ENCODE results near the gene SHH.
"Not testable (repeated sequence)": the region's sequence is repeated elsewhere in the genome, so short reads cannot be mapped to it uniquely, and the experiment has no call there.

The SHH gene

DNA sequence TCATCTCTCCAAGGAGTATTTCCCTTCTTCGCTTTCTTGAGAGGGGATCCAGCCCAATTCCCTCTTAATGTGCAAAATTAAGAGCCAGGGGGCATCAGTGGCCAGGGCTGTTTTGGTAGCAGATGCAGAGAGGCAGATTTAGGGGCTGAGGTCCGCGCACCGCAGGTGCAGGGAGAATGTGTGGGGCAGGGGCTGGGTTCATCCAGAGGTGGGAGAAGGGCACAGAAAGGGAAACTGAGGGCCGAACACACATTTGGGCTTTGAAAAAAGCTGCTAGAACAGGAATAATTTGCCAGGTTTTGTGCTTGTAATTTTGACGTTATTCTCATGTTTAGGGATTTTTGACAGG, 6.5 kb upstream of the SHH start:
- DNase-seq: no peak

DNA sequence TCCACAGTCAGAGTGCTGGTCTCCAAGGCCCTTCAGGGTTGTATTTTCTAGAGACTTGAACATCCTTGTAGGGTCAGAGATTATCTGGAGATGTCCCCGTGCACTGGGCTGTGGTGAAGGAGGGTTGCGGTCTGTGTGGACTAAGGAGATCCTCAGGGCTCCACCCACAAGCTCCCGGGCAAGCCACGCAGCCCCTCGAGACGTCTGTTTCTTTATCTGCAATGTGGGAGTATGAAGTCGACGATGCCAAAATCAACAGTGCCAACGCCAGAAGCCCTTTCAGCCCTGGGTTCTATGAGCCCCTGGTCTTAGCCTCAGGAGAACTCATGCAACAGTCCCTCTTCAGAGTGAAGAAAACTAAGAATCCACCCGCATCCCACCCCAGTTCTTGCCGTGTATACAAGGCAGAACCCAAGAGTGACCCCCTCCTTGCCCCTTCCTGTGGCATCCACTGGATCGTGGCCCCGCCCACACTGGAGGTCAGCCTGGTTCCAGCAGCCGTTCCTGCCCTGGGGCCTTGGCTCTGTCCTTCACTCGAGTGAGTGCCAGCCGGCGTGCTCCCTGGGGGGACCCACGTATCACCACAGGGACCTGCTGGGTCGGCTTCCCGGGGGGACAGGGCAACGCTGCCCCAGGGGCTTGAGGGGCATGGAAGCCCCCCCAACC, 6.0 kb upstream of the SHH start:
- DNase-seq: no peak

DNA sequence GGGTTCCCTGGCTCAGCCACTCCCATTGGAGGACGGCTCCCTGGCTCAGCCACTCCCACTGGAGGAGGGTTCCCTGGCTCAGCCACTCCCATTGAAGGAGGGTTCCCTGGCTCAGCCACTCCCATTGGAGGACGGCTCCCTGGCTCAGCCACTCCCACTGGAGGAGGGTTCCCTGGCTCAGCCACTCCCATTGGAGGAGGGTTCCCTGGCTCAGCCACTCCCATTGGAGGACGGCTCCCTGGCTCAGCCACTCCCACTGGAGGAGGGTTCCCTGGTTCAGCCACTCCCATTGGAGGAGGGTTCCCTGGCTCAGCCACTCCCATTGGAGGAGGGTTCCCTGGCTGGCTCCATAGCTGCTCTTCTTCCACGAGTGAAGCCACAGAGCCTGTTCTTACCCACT, 5.3 kb upstream of the SHH start:
- not testable (repeated sequence) for DNase-seq

DNA sequence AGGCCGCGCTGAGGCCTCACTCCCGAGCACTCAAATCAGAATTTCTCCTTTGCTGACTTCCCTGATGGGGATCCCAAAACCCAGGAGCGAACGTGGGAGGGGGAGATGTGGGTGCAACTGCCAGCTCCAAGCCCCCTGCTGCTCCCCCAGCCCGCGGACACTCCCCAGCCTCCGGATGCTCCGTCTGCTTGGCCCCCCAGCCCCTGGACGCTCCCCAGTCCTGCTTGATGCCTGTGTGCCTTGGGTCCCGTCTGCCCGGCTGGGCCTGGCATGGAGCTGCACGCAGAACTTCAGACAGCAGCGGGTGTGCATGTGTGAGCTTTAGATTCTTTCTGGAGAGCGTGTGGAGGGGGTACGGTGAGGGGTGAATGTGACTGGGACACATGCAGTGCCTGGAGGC, 4.7 kb upstream of the SHH start:
- DNase-seq: no peak

DNA sequence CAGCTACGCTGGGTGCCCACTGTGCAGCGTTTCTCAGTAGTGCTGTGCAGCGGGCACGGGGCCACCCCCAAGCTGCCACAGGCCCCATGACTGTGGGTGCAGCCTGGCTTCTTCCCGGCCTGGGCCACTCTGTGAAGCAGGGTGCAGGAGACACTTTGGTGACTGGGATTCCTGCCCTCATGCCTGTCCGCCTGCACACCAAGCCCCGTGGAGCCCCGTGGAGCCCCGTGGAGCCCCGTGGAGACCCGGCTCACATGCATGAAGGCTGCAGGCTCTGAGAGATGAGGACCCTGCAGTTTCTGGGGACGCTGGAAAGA, 3.9 kb upstream of the SHH start:
- no peak for DNase-seq

DNA sequence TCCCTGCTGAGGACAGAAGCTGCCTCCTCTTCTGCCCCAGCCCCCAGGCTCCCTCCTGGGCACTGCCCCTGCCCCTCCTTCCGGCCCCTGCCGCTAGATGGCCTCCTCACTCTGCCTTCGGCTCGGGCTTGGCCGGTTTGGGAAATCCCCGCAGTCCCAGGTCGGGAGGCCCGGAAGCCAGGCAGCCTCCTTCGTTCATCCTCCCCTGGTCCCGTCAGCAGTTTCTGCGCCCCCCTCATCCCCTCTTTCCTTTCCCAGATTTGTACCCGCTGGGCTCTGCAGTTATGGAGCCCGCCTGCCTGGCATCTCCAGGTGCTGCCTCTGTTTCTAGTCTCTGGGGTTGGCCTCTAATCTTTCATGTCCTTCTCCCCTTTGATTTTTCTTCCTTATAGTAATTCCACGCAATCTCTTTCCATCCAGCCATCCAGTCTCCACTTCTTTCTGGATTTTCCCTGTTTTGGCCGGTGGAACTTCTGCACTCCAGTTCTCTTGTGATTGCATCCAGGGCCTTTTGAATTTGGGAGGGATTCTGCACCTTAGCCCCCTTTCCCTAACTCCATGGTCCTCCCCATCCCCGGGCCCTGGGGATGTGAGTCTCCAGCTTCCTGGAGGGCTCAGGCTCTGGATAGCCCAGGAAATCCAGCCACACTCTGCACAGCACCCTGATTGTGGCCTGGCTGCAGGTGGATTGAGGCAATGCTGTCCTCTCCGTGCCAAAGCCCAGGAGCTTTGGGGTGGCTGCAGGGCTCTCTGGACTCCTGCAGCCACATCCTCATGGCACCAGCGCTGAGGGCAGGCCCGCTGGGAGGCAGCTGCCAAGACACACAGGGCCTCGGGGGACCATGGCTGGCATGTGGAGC, 3.3 kb upstream of the SHH start:
- DNase-seq: peak; percentile 69

DNA sequence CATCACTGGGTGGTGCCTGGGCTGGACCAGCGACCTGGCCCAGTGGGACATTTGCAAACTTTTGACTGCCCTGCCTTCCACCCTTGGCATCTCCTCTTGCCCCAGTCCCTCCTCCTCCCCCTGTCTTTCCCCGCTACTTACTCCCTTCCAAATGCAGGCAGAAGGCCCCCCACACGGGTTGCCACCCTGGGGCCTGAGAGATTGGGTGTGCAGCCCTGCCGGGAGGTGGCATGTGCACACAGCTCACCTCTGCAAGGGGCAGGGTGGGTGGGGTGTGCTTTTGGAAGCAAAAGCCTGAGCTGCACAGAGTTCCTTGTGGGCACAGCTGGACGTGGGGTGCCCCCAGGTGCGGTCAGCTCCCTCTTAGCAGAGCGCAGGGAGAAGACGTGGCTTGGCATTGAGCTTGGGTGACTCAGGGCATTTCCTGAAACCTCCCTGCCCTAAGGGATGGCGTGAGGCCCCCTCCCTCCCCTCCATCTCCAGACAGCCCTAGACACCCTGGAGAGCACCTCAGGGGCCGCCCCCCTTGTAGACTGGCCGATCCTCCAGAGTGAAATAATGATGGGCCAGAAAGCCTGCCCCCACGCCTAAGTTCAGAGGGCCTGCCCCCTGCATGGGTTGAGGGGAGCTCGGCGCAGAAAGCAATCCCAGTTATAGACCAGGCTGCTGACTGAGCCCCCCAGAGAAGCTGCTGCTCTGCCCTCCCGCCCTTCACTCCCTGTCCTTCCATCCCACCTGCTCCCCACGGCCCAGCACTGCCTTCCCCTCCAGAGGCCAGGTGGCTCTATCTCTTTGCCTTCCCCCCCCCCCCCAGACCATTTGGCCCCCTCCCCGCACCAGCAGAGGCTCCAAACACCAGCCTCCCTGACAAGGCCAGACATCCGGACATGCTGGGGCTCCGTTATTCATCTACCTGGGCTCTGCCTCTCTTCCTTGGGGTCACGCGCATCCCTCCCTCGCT, 2.3 kb upstream of the SHH start:
- no peak for DNase-seq

DNA sequence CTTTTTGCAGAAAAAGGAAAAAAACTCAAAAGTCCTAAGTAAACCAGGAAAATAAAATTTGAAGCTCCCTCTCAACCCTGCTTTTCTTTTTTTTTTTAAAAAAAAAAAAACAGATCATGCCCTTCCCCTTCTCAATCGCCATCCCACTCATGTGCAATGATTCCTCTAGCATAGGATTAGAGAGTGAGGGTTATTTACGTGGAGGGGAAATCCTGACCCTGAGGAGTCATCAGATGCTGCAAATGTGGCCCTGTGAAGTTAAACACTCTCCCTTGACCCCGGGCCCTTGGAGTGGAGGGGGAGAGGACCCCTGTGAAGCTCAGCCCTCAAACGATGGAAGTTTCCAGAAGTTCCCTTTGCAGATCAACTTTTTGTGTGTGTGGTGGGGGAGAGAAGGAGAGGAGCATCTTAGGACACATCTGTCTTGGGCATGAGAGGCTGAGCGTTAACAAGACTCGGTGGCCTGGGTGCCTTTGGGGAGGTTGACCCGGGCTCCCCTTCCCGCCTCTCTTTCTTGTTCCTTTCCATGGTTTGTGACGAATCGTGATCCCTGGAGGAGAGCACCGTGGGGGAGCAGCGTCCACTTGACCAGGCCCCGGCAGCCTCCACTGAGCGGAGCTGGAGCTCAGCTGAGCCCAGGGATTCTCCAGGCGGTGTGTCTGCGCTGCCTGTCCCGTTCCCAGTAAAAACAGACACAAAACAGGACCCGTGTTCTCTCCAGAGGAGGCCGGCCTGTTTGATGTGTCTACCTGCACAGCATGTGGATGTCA, 1.5 kb upstream of the SHH start:
- no peak for DNase-seq

DNA sequence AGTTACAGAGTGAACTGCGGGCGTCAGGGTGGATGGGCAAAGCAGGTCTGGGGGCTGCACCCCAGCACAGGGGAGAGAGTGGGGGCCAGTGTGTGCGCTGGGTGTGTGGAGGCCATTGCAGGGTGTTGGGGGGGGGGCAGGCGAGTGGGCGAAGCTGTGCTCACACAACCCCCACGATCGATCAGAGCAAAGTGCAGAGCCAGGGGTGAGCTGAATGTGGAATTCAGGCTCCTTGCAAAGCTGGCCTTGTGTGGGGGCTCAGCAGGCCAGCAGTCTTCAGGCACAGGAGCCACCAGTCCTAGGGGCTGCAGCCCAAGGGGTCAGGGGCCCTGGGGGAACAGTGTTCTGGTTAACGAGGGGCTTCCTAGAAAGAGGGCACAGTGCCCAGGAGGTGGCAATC, 862 bp upstream of the SHH start:
- DNase-seq: no peak

DNA sequence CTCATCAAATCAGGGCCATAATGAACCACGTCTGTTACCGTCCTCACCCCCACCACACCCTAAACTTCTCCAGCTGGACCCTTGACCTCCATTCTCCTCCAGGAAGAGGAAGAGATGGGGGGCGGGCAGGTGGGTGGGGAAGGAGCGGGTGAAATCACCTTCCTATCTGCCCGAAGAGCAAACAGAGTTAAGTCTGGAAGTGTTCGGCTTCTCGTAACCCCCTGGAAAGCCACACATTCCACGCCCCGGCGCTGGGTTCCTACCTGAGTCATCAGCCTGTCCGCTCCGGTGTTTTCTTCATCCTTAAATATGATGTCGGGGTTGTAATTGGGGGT, 736 bp downstream of the SHH start:
- DNase-seq: no peak

DNA sequence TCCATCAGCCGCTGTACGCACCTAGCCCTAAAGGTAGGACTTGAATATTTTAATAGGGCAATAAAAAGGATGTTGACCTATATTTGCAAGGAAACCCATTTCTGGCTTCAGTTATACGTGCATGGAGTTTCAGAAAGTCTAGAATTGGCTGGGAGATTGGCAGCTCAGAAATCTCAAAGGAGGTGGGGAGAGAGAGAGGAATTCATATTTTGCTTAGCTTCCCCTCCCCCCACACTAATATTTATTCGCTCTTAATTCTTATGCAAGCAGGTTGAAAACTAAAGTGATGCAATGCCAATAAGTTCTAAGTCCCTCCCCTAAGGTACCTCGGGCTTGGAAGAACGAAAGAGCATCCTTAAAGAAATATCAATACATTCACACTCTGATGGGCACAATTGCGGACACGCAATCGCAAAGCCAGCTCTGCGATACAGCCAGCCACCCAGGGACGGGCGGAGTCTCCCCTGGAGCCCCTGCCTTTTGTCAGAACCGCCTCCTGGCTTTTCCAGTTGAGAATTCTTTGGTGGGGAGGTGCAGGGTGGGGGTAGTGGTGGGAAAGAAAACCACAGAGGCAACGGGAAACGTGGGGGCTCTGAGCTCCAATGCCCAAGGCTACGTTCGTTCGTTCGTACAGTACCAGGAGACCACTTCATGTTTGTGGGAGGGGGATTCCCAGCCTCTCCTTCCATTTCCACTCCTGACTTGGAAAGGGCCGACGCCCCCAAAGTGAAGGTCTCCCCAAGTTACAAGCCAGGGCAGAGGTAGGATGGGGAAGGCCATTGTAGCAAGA, 1.3 kb downstream of the SHH start:
- DNase-seq: no peak

DNA sequence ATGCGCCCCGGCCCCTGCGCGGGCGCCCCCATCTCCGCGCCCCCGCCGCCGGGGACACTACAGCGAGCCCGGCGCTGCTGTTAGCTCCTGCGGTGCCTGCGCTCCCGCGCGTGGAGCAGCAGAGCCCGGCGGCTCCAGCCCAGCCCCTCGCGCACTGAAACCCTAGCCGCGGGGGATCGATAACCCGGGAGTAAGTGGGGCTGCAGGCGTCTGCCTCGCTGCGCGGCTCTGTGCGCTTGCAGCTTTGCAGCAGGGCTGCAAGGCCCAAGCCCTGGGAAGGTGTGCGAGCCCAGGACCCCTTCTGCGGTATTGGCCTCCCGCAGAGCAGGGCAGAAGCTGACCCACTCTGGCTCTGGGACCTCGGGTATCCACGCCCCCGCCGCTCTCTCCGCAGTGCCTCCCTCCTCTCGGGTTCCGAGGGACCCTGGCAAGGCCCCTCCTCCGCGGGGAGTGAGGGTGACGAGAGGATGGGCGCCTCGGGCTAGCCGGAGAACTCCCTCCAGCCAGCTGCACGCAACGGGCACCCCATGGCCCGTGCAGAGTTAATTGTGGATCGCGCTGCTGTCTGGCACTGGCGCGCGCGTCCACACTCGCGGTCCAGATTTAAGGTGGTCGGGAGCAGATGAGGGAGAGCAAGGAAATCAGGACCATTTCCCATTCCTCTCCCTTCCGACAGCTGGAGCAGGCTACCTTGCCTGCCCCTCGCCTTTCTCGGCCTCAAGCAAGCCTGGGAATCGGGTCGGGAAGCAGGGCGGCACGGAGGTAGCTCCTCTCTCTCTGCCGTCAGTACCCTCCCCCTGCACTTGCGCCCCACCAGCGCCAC, 2.1 kb downstream of the SHH start:
- no peak for DNase-seq

DNA sequence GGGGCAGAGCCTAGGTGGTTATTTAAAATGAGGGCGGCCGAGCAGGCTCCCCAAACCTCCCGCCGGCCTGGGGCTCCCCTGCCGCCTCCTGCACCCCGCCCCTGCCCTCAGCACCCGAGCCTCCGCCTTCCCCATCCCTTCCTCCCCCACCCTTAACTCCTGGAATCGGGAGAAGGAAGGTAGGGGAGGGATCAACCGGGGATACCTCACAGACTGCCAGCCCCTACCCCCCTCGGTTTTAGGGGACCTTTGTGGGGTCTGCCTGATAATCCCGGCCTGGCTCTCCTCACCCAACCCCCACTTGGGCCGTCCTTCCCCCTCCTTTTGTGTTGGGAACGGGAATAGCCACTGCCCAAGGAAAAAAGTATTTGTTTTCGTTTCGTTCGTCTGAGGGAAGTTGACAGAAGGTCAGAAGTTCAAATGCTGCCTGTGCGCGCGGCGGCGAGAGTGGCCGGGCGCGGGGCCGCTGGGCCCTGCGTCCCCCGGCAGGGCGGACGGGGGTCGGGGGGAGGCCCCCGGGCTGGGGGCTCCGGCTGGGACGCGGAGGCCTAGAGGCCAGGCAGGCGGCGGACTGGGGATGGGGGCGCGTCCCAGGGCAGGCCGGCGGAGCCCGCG, 2.8 kb downstream of the SHH start:
- no peak for DNase-seq

DNA sequence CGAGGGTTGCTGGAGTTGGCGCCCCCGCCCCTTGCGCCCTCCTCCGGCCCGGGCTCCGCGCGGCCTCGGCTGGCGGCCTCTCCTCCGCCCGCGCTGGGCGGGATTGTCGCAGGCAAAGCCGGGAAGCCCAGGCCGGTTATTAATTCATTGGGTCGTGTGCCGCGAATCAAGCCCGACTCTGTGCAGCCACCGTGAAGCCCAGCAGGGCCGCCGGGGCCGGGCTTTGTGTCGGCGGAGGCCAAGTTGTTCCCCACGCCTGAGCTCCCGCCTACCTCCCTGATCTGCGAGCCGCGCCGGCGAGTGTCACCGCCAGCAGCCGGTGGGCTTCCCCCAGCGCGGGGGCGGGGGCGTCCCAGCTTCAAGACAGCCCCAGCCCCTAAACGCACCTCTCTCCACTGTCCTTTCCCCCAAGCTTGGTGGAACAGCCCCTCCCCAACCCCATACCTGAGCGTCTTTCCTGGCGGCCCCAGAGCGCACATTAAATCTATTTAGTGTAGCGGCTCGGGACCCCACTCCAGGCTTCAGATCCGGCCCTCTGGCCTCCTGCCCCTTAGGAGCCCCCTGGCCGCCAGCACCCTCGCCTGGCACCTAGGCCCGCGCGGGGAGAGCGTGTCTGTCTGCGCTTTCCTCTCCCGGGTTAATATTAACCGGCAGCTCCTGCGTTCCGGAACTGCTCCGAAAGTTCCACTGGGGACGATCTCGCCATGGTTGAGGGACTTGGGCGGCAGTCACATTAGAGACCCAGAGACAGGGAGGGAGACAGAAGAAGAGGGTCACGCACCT, 3.5 kb downstream of the SHH start:
- no peak for DNase-seq

DNA sequence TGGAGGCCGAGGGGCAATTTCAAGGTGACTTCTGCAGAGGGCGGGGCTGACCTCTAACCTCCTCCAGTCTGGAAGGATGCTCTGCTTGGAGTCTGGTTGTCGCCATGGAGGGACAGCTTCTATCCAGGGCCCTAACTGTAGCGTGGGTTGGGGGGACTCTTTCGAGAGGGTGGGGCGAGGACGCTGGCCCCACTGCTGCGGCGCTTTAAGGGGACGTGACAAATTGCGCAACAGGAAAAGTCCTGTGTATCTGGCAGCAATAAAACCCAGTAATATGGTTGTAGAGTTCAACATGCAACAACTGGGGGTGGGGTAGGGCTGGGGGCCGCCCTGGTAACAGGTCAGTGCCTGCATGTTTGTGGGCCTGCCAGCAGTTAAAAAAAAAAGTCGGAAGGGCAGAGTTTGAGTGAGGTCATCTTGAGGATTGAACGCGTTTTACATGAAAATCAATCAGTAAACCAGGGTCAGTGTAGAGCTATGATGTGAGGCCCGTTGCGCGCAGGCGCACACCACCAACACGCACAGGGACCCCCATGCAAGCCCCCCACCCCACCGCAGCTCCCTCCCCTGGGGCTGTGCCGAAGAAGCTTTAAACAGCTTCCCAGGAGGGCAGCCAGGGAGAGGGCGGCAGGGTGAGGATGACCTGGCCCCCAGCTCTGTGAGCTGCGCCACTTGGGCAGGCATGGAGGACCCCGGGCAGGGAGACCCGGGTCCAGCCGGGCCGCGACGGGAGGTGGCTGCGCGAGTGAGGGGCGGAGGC, 4.3 kb downstream of the SHH start:
- DNase-seq: no peak

DNA sequence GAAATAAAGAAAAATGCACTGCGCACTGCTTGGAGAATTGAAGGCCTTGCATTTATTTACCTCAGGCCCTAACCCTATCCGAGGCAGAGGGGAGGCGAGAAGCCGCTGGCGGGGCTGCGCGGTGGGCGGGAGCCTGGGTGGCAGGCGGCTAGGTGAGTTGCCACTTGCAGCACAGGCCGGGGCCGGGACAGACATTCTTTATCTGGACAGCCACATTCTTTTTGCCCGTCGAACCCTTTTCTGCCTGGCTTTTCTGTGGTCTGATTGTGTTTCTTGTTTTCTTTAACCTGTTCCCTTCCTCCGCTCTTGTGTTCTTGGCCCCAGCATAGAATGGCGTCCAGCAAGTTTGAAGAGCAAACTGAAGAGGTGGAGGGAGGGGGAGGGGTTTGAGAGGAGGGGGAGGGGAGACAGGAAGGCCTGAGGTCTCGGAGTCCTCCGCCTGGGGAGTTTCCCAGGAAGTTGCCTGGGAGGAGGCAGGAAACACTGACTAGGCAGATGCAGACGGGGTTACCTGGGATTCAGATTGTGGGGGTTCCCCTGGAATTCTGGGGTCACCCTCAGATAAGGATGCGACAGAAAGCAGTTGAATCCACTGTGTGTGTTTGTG, 5.1 kb downstream of the SHH start:
- no peak for DNase-seq

DNA sequence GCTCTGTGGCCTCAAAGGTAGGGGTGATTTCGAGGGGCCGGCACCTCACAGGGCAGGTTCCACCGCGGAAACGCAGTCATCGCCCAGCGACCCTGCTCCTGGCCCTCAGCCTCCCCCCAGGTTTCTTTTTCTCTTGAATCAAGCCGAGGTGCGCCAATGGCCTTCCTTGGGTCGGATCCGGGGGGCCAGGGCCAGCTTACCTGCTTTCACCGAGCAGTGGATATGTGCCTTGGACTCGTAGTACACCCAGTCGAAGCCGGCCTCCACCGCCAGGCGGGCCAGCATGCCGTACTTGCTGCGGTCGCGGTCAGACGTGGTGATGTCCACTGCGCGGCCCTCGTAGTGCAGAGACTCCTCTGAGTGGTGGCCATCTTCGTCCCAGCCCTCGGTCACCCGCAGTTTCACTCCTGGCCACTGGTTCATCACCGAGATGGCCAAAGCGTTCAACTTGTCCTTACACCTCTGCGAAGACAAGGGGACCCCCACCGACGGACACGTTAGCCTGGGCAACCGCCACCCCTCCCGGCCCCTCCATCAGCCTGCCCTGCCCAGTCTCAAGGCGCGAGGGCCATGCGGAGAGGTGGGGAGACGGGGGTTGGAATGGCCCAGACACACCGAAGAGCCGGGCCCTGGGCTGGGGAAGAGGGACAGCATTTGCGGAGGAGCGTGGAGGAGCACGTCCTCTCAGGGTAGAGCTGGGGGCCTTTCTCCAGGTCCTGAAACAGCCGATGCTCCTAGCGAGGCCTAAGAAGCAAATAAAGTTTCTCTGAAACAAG, 6.0 kb downstream of the SHH start:
- DNase-seq: no peak

DNA sequence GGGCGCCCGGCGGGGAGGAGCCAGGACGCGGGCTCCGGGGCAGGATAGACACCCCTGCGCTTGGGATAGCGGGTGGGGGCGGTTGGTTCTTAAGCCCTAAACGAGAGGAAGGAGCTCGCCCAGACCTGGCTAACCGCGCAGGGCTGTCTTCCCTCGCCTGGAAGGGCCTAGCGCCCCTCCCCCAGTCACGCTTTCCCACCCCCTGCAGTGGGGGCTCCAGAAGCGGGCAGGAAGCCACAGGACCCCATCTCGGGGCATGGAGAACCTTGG, 6.5 kb downstream of the SHH start:
- no peak for DNase-seq
